HPDE6-E6E7 (cell line): Measurements from ENCODE around the gene TSC22D4.
"Not testable (repeated sequence)": the region's sequence is repeated elsewhere in the genome, so short reads cannot be mapped to it uniquely, and the experiment has no call there.

Experiments
- DNase-seq: peaks from one replicate; pipeline ENCODE4 v3.0.0; 2011; ENCODE audit warnings: missing footprints; ENCODE audit errors: extremely low spot score

The TSC22D4 gene

DNA sequence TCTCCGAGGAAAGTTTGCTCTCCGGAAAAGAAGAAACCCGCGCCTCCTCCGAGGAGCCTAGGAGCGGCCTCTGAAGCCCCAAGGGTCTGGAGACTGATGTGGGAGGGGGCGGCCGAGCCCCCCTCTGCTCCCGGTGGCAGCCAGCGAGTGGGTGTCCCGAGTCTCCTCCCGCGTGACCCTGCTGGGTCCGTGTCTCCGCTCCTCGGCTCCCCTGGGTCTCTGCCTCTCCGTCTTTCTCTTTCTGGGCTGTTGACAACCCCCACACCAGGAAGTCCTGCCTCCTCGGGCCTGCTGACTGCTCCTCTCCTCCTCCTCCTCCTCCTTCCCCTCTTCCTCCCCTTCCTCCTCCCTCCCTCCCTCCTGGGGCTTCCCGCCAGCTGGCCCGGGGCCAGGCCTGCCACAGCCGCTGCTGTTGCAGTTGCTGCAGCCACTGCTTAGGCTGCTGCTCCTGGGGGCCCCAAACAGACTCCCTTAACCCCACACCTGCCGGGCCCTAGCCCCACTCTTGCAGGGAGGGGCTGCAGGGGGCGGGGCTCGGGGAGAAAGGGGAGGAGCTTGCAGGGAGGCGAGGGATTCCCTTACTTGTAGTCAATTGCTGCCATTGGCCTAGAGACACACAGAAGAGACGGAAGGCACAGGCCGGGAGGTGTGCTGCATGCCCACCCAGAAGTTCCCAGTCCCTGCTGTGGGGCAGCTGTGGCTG, at the start of gene TSC22D4:
Gene TSC22D4 (minus strand): TSS at position 257 of the 703 bp plus-strand sequence. CDS start 1,176 bp downstream, outside the sequence.
- peak; percentile 87 for DNase-seq

DNA sequence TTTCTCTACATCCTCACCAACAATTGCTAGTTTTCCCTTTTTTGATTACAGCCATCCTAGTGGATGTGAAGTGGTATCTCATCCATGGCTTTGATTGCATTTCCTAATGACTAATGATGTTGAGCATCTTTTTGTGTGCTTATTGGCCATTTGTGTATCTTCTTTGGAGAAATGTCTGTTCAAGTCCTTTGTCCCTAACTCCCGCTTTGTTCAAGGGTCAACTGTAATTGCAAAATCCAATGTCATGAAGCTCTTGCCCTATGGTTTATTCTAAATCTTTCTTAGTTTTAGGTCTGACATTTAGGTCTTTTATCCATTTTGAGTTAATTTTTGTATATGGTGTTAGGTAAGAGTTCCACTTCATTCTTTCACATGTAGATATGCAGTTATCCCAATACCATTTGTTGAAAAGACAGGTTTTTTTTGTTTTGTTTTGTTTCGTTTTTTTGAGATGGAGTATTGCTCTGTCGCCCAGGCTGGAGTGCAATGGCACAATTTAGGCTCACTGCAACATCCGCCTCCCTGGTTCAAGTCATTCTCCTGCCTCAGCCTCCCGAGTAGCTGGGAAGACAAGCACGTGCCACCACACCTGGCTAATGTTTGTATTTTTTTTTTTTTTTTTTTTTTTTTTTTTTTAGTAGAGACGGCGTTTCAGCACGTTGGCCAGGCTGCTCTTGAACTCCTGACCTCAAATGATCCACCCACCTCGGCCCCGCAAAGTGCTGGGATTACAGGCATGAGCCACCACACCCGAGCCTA, 49.3 kb upstream of the TSC22D4 start:
- DNase-seq = not testable (repeated sequence)

DNA sequence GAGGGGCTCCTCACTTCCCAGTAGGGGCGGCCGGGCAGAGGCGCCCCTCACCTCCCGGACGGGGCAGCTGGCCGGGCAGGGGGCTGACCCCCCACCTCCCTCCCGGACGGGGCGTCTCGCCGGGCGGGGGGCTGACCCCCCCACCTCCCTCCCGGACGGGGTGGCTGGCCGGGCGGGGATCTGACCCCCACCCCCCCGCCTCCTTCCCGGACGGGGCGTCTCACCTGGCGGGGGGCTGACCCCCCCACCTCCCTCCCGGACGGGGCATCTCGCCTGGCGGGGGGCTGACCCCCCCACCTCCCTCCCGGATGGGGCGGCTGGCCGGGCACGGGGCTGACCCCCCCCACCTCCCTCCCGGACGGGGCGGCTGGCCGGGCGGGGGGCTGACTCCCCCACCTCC, 44.2 kb upstream of the TSC22D4 start:
- not testable (repeated sequence) for DNase-seq

DNA sequence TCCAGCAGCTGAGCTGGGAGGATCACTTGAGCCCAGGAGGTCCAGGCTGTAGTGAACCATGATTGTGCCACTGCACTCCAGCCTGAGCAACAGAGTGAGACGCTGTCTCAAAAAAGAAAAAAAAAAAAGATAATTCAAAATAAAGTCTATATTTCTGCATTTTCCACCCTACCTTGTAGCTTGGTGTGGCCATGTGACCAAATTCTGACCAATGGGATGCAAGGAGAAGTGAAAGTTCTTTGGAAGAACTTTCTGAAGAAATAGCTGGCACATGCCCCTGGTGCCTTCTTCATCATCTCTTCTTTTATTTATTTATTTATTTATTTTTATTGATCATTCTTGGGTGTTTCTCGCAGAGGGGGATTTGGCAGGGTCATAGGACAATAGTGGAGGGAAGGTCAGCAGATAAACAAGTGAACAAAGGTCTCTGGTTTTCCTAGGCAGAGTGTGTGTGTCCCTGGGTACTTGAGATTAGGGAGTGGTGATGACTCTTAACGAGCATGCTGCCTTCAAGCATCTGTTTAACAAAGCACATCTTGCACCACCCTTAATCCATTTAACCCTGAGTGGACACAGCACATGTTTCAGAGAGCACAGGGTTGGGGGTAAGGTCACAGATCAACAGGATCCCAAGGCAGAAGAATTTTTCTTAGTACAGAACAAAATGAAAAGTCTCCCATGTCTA, 43.0 kb upstream of the TSC22D4 start:
- DNase-seq = not testable (repeated sequence)

DNA sequence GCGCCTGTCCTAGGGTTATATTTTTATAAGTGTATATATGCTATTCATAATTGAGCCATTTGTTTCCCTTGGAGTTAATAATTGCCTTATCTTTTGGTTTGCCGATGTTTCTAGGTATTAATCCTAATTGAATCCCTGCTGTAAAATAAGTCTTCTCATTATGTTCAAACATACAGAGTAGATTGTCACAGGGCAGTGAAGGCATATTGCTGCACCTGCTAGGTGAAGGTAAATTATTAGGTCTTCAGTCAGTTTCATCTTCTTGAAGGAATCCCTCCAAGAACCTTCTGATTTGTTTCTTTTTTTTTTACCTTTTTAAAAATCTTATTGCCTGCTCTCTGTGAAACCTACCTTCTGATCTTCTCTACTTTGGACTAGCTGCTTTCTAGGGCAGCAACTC, 42.1 kb upstream of the TSC22D4 start:
- no peak for DNase-seq

DNA sequence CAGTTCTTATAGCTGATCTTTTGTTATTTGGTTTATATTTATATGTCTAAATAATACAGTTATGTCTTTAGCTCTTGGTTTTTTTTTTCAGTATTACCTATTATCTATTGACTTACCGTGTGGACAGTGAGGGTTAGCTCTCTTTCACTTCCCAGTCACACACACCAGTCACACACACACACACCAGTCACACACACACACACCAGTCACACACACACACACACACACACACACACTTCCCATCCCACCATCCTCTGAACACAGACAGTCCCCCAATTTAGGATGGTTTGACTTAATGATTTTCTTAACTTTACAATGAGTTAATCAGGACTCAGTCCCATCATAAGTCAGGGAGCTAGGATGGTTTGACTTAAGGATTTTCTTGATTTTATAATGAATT, 41.1 kb upstream of the TSC22D4 start:
- DNase-seq = no peak

DNA sequence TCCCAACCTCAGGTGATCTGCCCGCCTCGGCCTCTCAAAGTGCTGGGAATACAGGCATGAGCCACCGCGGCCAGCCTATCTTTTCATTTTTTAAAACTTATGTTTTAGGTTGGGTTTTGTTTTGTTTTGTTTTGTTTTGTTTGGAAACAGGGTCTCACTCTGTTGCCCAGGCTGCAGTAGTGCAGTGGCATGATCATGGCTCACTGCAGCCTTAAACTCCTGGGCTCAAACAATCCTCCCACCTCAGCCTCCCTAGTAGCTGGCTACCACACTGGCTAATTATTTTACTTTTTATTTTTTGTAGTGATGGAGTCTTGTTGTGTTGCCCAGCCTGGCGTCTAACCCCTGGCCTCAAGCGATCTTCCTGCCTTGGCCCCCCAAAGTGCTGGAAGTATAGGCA, 40.6 kb upstream of the TSC22D4 start:
- no peak for DNase-seq

DNA sequence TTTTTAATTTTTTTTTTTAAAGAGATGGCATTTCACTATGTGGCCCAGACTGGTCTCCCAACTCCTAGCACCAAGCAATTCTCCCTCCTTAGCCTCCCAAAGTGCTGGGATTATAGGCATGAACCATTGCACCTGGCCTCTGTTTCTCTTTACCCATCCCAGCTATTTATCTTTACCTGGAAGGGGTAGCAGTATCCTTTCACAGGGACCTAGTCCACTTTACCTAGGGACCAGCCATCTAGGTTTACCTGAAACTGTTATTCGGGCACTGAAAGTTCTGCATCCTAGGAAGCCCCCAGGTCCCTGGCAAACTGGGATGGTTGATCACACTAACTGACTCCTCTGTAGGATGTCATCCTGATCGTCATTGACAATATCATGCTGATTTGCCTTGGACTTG, 38.3 kb upstream of the TSC22D4 start:
- no peak for DNase-seq

DNA sequence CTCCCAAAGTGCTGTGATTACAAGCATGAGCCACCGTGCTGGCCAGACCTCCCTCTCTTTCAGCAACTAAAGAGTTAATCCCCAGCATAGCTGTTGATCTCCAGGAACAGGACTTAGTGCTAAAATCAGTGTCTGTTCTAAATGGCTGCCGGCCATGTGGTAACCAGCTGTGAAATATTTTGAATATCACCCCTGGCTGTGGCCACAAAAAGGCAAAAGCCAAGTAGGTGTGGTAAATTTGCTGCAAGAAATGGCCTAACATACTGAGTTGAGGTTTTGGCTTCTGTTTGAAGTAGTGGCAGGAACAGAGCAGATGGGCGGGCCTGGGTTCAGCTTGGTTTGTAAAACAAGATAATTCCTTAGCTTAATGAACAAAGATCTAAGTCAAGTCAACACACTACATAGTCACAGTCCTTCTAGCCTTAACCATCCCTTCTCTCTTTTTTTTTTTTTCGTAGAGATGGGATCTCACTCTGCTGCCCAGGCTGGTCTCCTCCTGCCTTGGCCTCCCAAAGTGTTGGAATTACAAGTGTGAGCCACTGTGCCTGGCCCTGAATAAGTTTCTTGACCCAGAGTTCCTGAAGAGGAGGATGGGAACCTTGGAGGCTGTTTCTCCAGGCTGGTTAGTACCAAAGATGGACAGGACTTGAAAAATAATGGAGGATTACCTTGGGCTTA, 37.3 kb upstream of the TSC22D4 start:
- DNase-seq = no peak

DNA sequence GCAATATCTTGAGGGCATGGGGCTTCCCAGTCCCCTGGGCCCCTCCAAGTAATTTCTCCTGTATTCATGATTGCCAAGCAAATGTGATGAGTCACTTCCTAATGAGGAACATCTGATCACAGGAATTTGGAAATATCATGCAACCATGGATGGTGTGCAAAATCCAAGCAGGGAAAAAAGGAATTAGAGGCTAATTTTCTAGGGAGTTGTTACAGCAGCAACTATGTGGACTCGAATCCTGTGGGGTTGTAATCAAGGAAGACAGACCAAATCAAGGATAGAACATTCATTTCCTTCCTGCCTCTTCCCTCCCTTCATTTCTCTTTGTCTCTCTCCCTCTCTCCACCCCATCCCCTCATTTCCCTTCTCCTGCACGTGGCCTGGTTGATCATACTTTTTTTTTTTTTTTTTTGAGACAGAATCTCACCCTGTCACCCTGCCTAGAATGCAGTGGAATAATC, 36.1 kb upstream of the TSC22D4 start:
- DNase-seq = no peak

DNA sequence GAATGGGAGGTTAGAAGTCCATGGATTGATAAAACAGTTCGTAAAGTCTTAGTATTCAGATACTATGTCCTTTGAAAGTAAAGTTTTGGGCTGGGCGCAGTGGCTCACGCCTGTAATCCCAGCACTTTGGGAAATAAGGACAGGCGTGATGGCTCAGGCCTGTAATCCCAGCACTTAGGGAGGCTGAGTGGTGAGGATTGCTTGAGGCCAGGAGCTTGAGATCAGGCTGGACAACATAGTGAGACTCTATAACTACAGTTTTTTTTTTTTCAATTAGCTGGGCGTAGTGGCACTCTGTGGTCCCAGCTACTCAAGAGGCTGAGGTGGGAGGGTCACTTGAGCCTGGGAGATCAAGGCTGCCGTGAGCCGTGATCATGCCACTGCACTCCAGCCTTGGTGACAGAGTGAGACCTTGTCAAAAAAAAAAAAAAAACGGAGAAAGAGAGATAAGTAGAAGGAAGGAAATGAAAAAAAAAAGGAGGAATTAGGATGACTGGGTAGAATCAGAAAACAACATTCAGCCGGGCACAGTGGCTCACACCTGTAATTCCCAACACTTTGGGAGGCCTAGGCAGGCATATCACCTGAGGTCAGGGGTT, 34.3 kb upstream of the TSC22D4 start:
- DNase-seq = no peak

DNA sequence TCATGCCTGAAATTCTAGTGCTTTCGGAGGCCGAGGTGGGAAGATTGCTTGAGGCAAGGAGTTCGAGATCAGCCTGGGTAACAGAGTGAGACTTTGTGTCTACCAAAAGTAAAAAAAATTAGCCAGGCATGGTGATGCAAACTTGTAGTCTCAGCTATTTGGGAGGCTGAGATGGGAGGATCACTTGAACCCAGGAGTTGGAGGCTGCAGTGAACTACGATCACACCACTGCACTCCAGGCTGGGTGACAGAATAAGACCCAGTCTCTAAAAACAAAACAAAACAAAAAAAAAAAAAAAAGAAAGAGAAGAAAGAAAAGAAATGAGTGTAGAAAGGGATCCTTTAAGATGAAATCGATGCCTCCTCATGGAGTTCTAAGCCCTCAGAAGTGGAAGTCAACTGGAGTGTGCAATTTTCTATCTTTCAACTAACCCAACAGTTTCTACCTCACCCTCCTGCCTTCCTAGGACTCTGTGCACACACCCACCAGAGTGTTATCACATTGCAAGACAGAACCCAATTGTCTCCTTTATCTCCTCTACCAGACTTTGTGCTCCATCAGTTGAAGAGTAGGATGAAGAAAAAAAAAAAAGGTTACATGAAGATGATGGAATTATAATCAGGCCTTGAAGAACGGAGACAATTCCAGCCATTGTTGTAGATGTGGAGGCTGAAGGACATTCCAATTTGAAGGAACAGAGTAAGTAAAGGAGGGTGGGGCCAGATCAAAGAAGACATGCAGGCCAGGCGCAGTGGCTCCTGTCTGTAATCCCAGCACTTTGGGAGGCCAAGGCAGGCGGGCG, 31.6 kb upstream of the TSC22D4 start:
- no peak for DNase-seq

DNA sequence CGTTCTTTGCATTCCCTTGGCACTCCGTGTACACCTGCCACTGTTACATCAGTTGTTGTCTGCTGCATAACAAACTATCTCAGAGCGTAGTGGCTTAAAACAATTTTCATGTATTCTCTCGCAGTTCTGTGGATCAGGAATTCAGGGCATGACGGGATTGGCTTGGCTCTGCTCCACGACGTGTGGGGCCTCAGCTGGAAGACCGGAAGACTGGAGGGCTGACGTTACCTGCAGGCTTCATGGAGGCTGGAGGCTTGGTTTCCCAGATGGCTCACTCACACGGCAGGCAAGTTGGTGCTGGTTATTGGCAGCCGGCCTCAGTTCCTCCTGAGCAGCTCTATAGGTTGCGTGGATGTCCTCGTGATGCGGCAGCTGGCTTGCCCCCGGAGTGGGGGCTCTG, 30.2 kb upstream of the TSC22D4 start:
- peak; percentile 67 for DNase-seq

DNA sequence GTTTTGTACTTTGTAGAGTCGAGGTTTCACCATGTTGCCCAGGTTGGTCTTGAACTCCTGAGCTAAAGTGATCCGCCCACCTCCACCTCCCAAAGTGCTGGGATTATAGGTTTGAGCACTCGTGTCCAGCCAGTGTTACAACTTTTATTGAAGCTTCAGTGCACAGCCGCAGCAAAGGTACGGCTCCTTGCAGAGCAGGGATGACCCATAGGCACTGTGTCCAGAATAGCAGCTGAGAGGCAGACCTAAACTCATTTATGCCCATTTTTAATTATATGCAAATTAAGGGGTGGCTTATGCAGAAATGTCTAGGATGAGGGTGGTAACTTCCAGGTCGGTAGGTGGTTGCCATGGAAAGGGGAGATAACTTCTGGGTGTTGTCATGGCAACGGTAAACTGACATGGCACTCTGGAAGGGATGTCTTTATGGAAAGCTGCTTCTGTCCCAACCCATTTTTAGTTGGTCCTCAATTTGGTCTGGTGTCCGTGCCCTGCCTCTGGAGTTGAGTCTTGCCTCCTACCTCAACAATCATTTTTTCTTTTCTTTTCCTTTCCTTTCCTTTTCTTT, 27.4 kb upstream of the TSC22D4 start:
- DNase-seq = no peak

DNA sequence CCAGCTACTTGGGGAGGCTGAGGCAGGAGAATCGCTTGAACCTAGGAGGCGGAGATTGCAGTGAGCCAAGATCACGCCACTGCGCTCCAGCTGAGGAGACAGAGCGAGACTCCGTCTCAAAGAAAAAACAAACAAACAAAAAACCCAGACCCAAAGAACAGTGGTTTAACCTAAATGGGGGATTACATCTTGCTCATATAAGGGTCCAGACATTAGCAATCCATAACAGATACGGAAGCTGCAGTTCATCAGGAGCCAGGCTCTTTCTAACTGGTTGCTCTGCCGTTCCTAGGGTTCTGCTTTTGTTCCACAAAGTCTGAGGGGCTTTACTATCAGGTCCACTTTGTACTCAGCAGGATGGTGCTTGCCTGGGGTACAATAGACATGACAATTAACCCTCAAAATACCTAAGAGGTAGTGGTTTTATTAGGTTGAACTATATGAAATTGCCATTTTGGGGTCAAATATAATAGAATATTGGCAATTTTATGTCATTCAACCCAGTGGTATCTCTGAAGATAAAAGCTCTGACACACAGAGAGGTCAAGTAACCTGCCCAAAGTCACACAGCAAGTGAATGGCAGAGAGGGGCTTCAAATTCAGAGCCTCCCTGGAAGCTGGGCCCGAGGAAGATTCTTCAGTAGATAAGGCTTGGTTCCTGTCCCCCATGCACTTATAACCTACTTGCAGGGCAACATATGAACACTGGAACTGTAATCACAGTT, 26.0 kb upstream of the TSC22D4 start:
- DNase-seq = no peak

DNA sequence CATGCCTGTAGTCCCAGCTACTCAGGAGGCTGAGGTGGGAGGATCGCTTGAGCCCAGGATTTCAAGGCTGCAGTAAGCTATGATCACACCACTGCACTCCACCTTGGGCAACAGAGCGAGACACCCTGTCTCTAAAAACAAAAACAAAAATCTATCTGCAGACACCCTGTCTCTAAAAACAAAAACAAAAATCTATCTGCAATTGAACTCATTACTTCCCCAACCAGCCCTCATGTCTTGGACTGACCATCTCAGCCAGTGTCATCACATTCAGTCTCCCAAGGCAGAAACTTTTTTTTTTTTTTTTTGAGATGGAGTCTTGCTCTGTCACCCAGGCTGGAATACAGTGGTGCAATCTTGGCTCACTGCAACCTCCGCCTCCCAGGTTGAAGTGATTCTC, 25.0 kb upstream of the TSC22D4 start:
- DNase-seq = not testable (repeated sequence)

DNA sequence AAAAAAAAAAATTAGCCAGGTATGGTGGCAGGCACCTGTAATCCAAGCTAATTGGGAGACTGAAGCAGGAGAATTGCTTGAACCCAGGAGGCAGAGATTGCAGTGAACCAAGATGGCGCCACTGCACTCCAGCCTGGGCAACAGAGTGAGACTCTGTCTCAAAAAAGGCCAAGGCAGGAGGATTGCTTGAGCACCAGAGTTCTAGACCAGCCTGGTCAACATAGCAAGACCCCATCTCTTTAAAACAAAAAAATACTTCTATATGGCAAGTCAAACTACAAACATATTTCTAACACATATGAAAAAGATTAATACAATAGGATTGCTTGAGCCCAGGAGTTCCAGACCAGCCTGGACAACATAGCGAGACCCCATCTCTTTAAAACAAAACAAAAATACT, 21.7 kb upstream of the TSC22D4 start:
- DNase-seq = not testable (repeated sequence)

DNA sequence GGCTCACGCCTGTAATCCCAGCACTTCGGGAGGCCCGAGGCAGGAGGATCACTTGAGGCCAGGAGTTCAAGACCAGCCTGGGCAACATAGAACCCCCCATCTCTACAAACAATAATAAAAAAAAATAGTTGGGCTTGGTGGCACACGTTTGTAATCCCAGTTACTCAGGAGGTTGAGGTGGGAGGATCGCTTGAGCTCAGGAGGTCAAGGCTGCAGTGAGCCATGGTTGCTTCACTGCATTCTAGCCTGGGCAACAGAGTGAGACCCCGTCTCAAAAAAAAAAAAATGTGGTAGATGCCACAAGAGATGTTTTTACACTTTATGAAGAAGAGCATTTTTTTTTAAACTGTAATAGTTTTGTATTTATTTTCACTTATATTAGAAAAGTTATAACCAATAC, 17.5 kb upstream of the TSC22D4 start:
- DNase-seq = no peak

DNA sequence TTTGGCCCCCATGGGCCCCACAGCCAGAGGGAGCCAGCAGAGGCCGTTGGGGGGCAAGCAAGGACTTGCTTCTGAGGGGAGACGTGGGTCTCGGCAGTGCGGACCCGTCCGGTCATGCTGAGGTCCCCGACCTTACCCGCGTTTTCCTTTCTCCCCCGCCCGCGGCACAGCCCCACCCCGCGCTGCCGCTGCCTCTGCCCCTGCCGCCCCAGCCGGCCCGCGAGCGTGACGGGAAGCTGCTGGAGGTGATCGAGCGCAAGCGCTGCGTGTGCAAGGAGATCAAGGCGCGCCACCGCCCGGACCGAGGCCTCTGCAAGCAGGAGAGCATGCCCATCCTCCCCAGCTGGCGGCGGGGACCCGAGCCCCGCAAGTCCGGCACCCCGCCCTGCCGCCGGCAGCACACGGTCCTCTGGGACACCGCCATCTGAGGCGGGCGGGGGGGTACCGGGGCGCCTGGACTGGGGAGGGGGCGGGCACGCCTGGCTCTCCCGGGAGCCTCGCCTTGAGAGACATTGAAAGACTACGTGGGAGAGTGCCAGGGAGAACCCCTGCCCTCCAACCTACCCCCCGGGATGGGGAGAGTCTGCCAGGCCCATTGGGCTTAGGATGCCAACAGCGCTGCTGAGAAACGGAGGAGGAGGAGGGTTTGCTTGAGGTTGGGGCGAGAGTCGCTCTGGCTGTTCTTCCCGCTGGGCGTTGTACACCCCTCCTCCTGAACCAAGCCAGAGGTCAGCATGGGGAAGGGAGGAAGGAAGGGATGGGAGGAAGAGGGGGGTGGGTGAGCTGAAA, 14.7 kb upstream of the TSC22D4 start:
- DNase-seq = no peak
